SK-N-SH (cell line): Measurements from ENCODE around the gene NID1. TPM values are rescaled to one million over a fixed set of nuclear protein-coding genes. Genes with fewer than 3 reads are reported as not detected.

Experiments
- CTCF ChIA-PET: fragments of 300-600, 350-600 bp; formaldehyde crosslinking; extraction: SDS; loops from one replicate; lab custom pipeline; 2021; lab: Yijun Ruan, JAX
- POLR2A ChIA-PET: fragments of 350-600 bp; sonication (Branson Sonifier 250); formaldehyde crosslinking; extraction: SDS; loops from one replicate; lab custom pipeline; 2020; ENCODE audit warnings: antibody characterized with exemption, inconsistent platforms; lab: Yijun Ruan, JAX
- DNase-seq: peaks from one replicate; pipeline ENCODE4 v3.0.0; 2012
- H2AFZ ChIP-seq: fragments of 200-600 bp; sonication (generic); 2 replicates; pipeline ENCODE4 v1.8.1; 2016; ENCODE audit warnings: antibody characterized with exemption, mild to moderate bottlenecking, low read depth
- H3F3A ChIP-seq: fragments of 200-600 bp; sonication (generic); replicated peaks from 2 replicates; pipeline ENCODE3; 2016; ENCODE audit warnings: antibody characterized with exemption, mild to moderate bottlenecking; ENCODE audit not compliant: insufficient read depth
- H3K27ac ChIP-seq, 2 experiments: fragments of 200-500 bp in 1 of 2; fragments of 200-600 bp in 1 of 2; sonication (Bioruptor generic) in 1 of 2; sonication (generic), shearing (Covaris generic) in 1 of 2; 2 replicates each; pipeline versions ENCODE4 v1.5.1 to v1.6.1; 2014 to 2016; ENCODE audit warnings: low read depth in 2 of 2, inconsistent platforms in 1 of 2, low read length in 1 of 2, mild to moderate bottlenecking in 1 of 2, mixed read lengths in 1 of 2
- H3K27me3 ChIP-seq: fragments of 200-600 bp; sonication (generic), shearing (Covaris generic); 2 replicates; pipeline ENCODE4 v1.6.1; 2016; ENCODE audit warnings: mixed run types; ENCODE audit not compliant: insufficient read depth
- H3K36me3 ChIP-seq, 2 experiments: fragments of 200-500 bp in 1 of 2; fragments of 200-600 bp in 1 of 2; sonication (Bioruptor generic) in 1 of 2; sonication (generic) in 1 of 2; replicated peaks in 1 of 2; 2 replicates each; pipeline versions ENCODE3 to v1.5.1; 2014 to 2016; ENCODE audit warnings: low read length in 1 of 2, mild to moderate bottlenecking in 1 of 2; ENCODE audit not compliant: insufficient read depth in 2 of 2, control insufficient read depth in 1 of 2
- H3K4me1 ChIP-seq, 2 experiments: fragments of 200-500 bp in 1 of 2; fragments of 200-600 bp in 1 of 2; sonication (Bioruptor generic) in 1 of 2; sonication (generic), shearing (Covaris generic) in 1 of 2; 2 replicates each; pipeline versions ENCODE4 v1.5.1 to v1.6.1; 2014 to 2016; ENCODE audit warnings: low read depth in 1 of 2, low read length in 1 of 2, mixed run types in 1 of 2; ENCODE audit not compliant: insufficient read depth in 2 of 2, control insufficient read depth in 1 of 2
- H3K4me2 ChIP-seq: fragments of 200-600 bp; sonication (generic), shearing (Covaris generic); 2 replicates; pipeline ENCODE4 v1.6.1; 2017; ENCODE audit warnings: mixed run types
- H3K4me3 ChIP-seq, 2 experiments: fragments of 200-500 bp in 1 of 2; fragments of 200-600 bp in 1 of 2; sonication (Bioruptor generic) in 1 of 2; sonication (generic), shearing (Covaris generic) in 1 of 2; 2 replicates each; pipeline versions ENCODE4 v1.5.1 to v1.8.1; 2014 to 2016; ENCODE audit warnings: low read depth in 2 of 2, inconsistent platforms in 1 of 2, low read length in 1 of 2, mild to moderate bottlenecking in 1 of 2, mixed read lengths in 1 of 2, moderate library complexity in 1 of 2
- H3K79me2 ChIP-seq: fragments of 200-600 bp; sonication (generic); 2 replicates; pipeline ENCODE4 v1.8.1; 2017; ENCODE audit warnings: mild to moderate bottlenecking; ENCODE audit not compliant: insufficient read depth
- H3K9ac ChIP-seq: fragments of 200-600 bp; sonication (generic); 2 replicates; pipeline ENCODE4 v1.6.1; 2017; ENCODE audit warnings: mixed run types
- H3K9me2 ChIP-seq: fragments of 200-600 bp; sonication (generic); 2 replicates; pipeline ENCODE4 v1.6.1; 2017; ENCODE audit warnings: mixed run types
- H3K9me3 ChIP-seq: fragments of 200-600 bp; sonication (generic); 2 replicates; pipeline ENCODE4 v1.6.1; 2017; ENCODE audit warnings: mixed run types, mild to moderate bottlenecking, moderate library complexity
- H4K20me1 ChIP-seq: fragments of 200-600 bp; sonication (generic); 2 replicates; pipeline ENCODE4 v1.6.1; 2017; ENCODE audit warnings: mild to moderate bottlenecking, mixed run types; ENCODE audit not compliant: insufficient read depth
- CHD2 ChIP-seq: fragments of 150-350 bp; IDR thresholded peaks from 2 replicates; pipeline ENCODE4 v1.6.1; 2018; ENCODE audit warnings: low read length; ENCODE audit not compliant: partially characterized antibody
- EP300 ChIP-seq, 2 experiments: IDR thresholded peaks; 2 replicates each; pipeline versions ENCODE4 v1.4.0 to v1.6.1; 2012; ENCODE audit warnings: borderline replicate concordance in 1 of 2, low read depth in 1 of 2, low read length in 1 of 2
- EZH2phosphoT487 ChIP-seq: fragments of 200-600 bp; sonication (generic); IDR thresholded peaks from 2 replicates; pipeline ENCODE4 v1.6.1; 2017; ENCODE audit warnings: low read depth, mixed run types, mild to moderate bottlenecking, antibody characterized with exemption, moderate library complexity, borderline replicate concordance
- FOSL2 ChIP-seq: IDR thresholded peaks from 2 replicates; pipeline ENCODE4 v1.4.0; 2012; ENCODE audit warnings: low read depth, mild to moderate bottlenecking, moderate library complexity, borderline replicate concordance
- GABPA ChIP-seq: IDR thresholded peaks from 2 replicates; pipeline ENCODE4 v1.4.0; 2012; ENCODE audit warnings: low read depth, mild to moderate bottlenecking
- JUND ChIP-seq: IDR thresholded peaks from 2 replicates; pipeline ENCODE4 v1.4.0; 2012
- MEF2A ChIP-seq: IDR thresholded peaks from 2 replicates; pipeline ENCODE4 v1.4.0; 2012; ENCODE audit warnings: low read depth, borderline replicate concordance
- MXI1 ChIP-seq: IDR thresholded peaks from 2 replicates; pipeline ENCODE4 v1.6.1; 2012; ENCODE audit warnings: mild to moderate bottlenecking, low read depth, low read length, improper control_type of control experiment
- NRF1 ChIP-seq: IDR thresholded peaks from 2 replicates; pipeline ENCODE4 v1.6.1; 2012; ENCODE audit warnings: low read depth, mild to moderate bottlenecking, low read length
- POLR2AphosphoS5 ChIP-seq: IDR thresholded peaks from 2 replicates; pipeline ENCODE4 v1.6.1; 2012; ENCODE audit warnings: low read depth, low read length
- RAD21 ChIP-seq: IDR thresholded peaks from 2 replicates; pipeline ENCODE4 v1.6.1; 2012; ENCODE audit warnings: mild to moderate bottlenecking, low read length
- RCOR1 ChIP-seq: fragments of 150-350 bp; IDR thresholded peaks from 2 replicates; pipeline ENCODE4 v1.6.1; 2017; ENCODE audit warnings: antibody characterized with exemption, low read length
- RFX5 ChIP-seq: IDR thresholded peaks from 2 replicates; pipeline ENCODE4 v1.6.1; 2012; ENCODE audit warnings: mild to moderate bottlenecking, improper control_type of control experiment, low read length
- YY1 ChIP-seq: IDR thresholded peaks from 2 replicates; pipeline ENCODE4 v1.4.0; 2012; ENCODE audit warnings: low read depth, mild to moderate bottlenecking
- WGBS: methylation state at CpG from one replicate; pipeline ENCODE4 v1.1.6; 2017; ENCODE audit warnings: low lambda C conversion rate; 5-methylcytosine and 5-hydroxymethylcytosine counted together
- polyA plus RNA-seq, 3 experiments: library from polyadenylated mRNA; depleted of rRNA; stranded (reverse); fragments of >200 nt; gene quantifications; 2 replicates each; pipeline ENCODE4 v1.2.3, GENCODE V29; 2012
- TF ChIP-seq, protein P1 (sequence below): fragments of 150-350 bp; IDR thresholded peaks from 2 replicates; pipeline ENCODE4 v1.6.1; 2017; ENCODE audit warnings: antibody characterized with exemption, low read length, low read depth, borderline replicate concordance
- TF ChIP-seq, protein P2 (sequence below): IDR thresholded peaks from 2 replicates; pipeline ENCODE4 v1.6.1; 2012; ENCODE audit warnings: mild to moderate bottlenecking, low read depth, low read length, moderate library complexity
- TF ChIP-seq, protein P3 (sequence below): fragments of 200-600 bp; sonication (generic); IDR thresholded peaks from 2 replicates; pipeline ENCODE4 v1.6.1; 2017; ENCODE audit warnings: antibody characterized with exemption, mild to moderate bottlenecking, moderate library complexity
- TF ChIP-seq, protein P4 (sequence below): IDR thresholded peaks from 2 replicates; pipeline ENCODE4 v1.4.0; 2012; ENCODE audit warnings: low read depth, borderline replicate concordance
- TF ChIP-seq, protein P5 (sequence below): IDR thresholded peaks from 2 replicates; pipeline ENCODE4 v1.4.0; 2012; ENCODE audit warnings: low read depth, borderline replicate concordance

NID1 gene
- polyA plus RNA-seq, 1 of the 3 experiments (the other 2 are of a cell fraction), result 74.3 TPM

DNA sequence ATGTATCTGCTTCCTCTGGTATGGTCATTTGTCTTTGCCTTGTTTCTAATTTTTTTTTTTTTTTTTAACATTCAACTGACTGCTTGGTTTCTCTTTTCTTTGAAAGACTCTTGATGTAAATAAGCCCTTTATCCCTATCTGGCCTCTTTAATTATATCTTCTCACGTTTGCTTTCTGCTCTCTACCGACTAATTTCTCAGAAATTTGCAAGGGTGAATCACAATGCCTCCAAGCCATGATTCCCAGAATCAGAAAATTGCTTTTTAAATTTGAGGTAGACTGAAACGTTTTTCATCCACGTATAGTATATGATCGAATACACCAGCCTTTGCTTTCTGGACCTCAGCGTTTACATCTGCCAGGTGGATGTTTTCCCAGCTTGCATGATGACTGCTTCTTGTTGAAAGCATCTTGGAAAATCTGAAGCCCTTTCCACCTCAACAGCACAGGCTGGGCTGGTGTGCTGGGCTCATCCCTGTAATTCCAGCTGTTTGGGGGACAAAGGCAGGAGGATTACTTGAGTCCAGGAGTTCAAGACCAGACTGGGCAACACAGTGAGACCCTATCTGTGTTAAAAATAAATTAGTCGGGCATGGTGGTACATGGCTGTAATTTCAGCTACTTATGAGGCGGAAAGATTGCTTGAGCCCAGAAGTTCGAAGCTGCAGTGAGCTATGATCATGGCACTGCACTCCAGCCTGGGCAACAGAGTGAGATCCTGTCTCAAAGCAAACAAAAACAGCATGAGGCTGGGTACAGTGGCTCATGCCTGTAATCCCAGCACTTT, 42.4 kb upstream of the NID1 start:
- CTCF ChIA-PET, result interaction anchor here (0.9 to 4.8 kb wide), 6 partner anchors 133 to 383 kb away, joined by 3 to 34 read pairs (median 3); no protein-coding TSS in a partner anchor
- Histone ChIP-seq H3K27ac (no peak overlapping the region), H3K4me2 (no peak overlapping the region), H3K9me3 (no peaks in the 10 kb centered on the region), H3K27me3 (no peaks in the 10 kb centered on the region), H3F3A (no peaks in the 10 kb centered on the region), H3K4me3 (no peak overlapping the region), H4K20me1 (no peaks in the 10 kb centered on the region), H3K4me1 (peaks cover 0 to 5% of the 10 kb centered on the region in 2 experiments; a peak in 1 of 4 replicates), H3K36me3 (no peaks in the 10 kb centered on the region), H3K9me2 (no peaks in the 10 kb centered on the region), H3K9ac (no peak overlapping the region), H2AFZ (no peak overlapping the region), H3K79me2 (no peaks in the 10 kb centered on the region)
- POLR2A ChIA-PET, result interaction anchor here (0.6 kb wide), 1 partner anchor 456 kb away, joined by 3 read pairs; no protein-coding TSS in a partner anchor
- no peak for DNase-seq
- WGBS, result 52% methylated on average over 9 of the region's 9 CpGs
- TF ChIP-seq EP300 (IDR thresholded peaks at IDR 0.05; ENCODE audit: borderline replicate concordance in 1 of 2, low read depth in 1 of 2, low read length in 1 of 2), result no peak
- TF ChIP-seq YY1, result no peak
- TF ChIP-seq MXI1, result no peak
- no peak for TF ChIP-seq GABPA
- TF ChIP-seq JUND, result no peak
- TF ChIP-seq, protein P1, sequence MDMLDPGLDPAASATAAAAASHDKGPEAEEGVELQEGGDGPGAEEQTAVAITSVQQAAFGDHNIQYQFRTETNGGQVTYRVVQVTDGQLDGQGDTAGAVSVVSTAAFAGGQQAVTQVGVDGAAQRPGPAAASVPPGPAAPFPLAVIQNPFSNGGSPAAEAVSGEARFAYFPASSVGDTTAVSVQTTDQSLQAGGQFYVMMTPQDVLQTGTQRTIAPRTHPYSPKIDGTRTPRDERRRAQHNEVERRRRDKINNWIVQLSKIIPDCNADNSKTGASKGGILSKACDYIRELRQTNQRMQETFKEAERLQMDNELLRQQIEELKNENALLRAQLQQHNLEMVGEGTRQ, result no peak
- TF ChIP-seq, protein P2, sequence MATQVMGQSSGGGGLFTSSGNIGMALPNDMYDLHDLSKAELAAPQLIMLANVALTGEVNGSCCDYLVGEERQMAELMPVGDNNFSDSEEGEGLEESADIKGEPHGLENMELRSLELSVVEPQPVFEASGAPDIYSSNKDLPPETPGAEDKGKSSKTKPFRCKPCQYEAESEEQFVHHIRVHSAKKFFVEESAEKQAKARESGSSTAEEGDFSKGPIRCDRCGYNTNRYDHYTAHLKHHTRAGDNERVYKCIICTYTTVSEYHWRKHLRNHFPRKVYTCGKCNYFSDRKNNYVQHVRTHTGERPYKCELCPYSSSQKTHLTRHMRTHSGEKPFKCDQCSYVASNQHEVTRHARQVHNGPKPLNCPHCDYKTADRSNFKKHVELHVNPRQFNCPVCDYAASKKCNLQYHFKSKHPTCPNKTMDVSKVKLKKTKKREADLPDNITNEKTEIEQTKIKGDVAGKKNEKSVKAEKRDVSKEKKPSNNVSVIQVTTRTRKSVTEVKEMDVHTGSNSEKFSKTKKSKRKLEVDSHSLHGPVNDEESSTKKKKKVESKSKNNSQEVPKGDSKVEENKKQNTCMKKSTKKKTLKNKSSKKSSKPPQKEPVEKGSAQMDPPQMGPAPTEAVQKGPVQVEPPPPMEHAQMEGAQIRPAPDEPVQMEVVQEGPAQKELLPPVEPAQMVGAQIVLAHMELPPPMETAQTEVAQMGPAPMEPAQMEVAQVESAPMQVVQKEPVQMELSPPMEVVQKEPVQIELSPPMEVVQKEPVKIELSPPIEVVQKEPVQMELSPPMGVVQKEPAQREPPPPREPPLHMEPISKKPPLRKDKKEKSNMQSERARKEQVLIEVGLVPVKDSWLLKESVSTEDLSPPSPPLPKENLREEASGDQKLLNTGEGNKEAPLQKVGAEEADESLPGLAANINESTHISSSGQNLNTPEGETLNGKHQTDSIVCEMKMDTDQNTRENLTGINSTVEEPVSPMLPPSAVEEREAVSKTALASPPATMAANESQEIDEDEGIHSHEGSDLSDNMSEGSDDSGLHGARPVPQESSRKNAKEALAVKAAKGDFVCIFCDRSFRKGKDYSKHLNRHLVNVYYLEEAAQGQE, result no peak
- TF ChIP-seq MEF2A, result no peak
- TF ChIP-seq, protein P3, sequence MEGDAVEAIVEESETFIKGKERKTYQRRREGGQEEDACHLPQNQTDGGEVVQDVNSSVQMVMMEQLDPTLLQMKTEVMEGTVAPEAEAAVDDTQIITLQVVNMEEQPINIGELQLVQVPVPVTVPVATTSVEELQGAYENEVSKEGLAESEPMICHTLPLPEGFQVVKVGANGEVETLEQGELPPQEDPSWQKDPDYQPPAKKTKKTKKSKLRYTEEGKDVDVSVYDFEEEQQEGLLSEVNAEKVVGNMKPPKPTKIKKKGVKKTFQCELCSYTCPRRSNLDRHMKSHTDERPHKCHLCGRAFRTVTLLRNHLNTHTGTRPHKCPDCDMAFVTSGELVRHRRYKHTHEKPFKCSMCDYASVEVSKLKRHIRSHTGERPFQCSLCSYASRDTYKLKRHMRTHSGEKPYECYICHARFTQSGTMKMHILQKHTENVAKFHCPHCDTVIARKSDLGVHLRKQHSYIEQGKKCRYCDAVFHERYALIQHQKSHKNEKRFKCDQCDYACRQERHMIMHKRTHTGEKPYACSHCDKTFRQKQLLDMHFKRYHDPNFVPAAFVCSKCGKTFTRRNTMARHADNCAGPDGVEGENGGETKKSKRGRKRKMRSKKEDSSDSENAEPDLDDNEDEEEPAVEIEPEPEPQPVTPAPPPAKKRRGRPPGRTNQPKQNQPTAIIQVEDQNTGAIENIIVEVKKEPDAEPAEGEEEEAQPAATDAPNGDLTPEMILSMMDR, result no peak
- TF ChIP-seq, protein P4, sequence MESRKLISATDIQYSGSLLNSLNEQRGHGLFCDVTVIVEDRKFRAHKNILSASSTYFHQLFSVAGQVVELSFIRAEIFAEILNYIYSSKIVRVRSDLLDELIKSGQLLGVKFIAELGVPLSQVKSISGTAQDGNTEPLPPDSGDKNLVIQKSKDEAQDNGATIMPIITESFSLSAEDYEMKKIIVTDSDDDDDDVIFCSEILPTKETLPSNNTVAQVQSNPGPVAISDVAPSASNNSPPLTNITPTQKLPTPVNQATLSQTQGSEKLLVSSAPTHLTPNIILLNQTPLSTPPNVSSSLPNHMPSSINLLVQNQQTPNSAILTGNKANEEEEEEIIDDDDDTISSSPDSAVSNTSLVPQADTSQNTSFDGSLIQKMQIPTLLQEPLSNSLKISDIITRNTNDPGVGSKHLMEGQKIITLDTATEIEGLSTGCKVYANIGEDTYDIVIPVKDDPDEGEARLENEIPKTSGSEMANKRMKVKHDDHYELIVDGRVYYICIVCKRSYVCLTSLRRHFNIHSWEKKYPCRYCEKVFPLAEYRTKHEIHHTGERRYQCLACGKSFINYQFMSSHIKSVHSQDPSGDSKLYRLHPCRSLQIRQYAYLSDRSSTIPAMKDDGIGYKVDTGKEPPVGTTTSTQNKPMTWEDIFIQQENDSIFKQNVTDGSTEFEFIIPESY, result no peak
- TF ChIP-seq RAD21, result no peak
- TF ChIP-seq POLR2AphosphoS5, result no peak
- TF ChIP-seq RFX5, result no peak
- TF ChIP-seq NRF1, result no peak
- no peak for TF ChIP-seq CHD2
- TF ChIP-seq EZH2phosphoT487, result no peak
- TF ChIP-seq, protein P5, sequence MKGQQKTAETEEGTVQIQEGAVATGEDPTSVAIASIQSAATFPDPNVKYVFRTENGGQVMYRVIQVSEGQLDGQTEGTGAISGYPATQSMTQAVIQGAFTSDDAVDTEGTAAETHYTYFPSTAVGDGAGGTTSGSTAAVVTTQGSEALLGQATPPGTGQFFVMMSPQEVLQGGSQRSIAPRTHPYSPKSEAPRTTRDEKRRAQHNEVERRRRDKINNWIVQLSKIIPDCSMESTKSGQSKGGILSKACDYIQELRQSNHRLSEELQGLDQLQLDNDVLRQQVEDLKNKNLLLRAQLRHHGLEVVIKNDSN, result no peak
- no peak for TF ChIP-seq RCOR1
- no peak for TF ChIP-seq FOSL2
